HG03280 (cell line): ENCODE measurements around the gene BACE2.

Source experiments
- ATAC-seq: cut with Tn5 transposase; IDR thresholded peaks from one replicate; pipeline ENCODE4 v1.9.1; 2021; ENCODE audit warnings: mild to moderate bottlenecking, moderate library complexity; ENCODE audit not compliant: unreplicated experiment

Gene BACE2

DNA sequence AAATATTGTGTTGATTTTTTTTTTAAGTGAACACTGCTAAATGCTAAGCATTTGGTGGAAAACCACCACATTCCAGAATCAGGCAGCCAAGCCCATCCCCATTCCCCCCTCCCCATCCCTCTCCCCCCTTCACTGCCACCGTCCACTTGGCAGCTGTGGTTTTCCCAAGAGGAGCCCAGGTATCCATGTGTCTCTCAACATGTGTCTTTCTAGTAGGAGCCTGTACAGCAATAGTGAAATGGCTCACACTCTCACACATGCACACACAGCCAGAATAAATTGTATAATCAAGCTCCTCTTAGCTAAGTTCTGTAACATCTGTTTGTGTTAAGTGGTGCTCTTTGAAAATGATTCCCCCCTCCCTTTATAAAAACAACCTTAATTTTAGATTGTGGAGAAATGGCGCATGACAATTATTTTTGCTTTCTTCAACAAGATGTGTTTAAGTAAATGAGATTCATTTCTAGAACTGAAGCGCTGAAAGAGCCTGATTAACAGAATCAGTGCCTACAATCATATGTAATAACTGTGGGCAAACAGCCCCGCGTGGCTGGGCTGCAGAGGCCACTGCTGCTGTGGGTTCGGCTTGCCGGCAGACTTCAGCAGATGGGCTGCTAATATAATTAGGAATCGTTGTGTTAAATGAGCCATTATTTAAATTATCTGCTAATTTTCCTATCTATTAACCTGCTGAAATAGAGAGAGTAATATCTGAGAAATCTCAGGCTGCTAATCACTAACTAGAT lies 43.3 kb downstream of the BACE2 start:
- no peak for ATAC-seq

DNA sequence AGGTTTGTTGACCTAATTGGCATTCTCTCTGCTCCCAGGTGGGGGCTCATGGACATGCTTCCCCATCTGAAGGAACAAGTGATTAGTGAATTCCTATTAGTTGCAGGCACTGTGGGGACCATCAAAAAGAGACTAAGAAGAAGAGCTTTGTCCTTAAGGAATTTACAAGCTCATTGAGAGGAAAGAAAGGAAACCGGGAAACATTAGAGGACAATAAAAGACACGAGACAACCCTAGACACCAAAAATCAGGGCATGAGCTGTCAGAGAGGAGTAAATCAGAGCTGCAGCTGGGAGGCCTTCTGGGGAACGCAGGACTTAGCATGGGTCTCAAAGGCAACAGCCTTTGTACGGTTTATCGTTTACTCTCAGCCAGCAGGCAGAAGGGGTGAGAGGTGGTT lies 45.1 kb downstream of the BACE2 start:
- ATAC-seq: no peak

DNA sequence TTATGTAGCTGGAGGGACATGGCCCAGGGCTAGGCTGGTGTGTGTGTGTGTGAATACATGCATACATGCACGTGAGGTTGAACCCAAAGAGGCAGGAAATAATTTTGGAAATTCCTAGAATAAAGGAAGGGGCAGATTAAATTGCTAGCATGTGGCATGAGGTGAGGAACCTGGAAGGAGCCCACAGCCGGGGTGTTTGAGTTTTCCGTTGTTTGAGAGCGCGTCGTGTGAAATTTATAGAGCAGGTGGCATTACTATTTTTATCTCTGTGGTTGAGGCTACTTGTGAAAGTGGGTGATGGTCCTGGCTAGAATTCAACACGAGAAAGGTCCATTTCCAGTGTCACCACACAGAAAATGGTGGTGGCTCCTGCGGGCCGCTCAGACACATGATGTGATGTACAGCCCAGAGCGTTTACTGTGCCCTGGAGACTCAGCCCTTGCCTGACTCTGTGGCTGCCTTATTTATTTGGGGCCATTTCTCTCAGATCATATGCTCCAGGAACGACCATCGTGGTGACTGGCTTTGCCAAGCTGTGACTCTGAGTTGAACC lies 48.0 kb downstream of the BACE2 start:
- ATAC-seq: no peak

DNA sequence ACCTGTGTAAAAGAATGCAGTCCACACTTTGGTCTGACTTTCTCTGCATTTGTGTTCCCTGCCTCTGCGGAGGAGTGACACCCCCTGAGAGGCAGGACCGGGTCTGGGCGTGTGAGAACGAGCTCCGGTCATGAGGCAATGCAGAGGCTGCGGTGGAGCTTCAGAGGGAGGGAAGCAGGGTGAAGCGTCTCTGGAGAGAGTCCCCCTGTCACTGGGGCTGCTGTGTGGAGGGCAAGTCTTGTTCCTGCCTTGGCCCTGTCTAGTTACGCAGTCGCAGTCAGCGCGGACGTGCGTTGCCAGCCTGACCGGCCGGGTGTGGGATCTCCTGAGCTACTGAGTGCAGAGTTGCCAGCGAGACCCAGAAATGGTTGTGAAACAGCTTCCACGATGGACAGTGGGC lies 48.5 kb downstream of the BACE2 start:
- no peak for ATAC-seq

DNA sequence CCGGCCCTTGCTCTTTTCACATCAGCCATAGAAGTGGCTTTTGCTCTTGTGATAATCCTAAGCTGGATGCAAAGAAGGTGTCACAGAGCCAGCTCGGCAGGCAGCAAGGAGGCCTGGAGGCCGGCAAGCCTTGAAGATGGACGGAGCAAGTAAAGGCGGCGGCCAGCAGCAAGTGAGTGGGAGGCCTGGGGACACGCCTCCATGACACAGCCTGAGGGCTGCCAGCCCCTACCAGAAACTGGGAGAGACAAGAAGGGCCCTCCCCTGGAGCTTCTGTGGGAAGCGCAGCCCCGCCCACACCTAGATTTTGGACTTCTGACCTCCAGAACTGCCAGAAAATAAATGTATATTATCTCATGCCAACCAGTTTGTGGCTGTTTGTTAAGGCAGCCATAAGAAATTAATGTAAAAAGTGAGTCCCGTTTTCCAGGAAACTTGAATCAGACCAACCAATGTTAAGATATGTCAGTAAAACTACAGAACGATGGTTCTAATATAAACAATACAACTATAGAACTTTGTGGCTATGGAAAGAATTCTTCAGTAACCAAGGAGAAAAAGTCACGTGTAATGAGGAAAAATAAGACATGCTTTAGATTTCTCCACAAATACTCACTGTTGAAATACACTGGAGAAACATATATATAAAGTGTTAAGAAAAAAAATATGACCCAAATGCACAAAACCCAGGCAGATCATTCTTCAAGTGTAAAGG lies 49.9 kb downstream of the BACE2 start:
- ATAC-seq: no peak

DNA sequence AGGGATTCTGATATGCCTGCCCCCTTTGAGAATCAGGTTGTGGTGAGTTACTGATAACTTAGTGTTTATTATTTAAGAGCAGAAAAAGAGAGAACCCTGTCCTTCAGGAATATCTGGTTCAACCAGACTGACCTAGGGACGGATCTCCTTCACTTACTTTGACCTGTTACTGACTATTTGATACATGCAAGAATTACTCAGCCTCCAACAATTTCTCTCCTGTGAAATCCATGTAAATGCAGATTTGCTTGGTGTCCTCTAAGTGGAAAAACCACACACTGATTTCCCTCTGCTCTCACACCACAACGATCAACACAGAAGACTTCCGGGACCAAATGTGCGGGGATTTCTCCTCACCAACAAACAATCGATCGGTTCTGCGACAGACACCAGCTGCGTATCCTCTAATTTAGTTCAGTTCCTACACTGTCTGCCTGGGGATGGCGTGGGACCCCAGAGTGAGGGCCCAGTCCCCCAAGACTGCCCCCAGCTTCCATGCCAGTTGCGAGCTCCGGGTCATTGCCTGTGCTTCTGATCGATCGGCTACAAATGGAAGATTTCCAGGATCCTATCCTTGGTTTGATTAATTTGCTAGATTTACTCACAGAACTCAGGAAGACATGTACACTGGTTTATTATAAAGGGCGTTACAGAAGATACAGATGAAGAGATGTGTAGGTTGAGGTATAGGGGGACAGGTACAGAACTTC lies 51.7 kb downstream of the BACE2 start:
- no peak for ATAC-seq

DNA sequence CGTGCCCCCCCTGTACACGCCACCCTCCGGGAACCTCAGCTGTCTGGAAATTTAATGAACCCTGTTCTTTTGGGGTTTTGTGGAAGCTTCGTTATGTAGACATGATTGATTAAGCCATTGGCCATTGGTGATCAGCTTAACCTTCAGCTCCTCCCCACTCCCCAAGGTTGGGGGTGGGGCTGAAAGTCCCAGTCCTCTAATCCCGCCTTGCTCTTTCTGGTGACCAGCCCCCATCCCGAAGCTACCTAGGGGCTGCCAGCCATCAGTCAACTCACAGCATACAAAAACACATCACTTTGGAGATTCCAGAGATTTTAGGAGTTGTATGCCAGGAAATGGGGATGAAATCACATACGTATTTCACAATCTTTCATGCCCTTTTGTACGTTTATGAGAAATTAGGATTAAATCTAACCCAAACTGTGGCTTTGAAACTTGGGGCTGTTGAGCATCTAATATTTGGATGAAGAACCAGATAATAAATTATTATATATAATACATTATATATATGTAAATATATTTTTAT lies 52.3 kb downstream of the BACE2 start:
- ATAC-seq: no peak

DNA sequence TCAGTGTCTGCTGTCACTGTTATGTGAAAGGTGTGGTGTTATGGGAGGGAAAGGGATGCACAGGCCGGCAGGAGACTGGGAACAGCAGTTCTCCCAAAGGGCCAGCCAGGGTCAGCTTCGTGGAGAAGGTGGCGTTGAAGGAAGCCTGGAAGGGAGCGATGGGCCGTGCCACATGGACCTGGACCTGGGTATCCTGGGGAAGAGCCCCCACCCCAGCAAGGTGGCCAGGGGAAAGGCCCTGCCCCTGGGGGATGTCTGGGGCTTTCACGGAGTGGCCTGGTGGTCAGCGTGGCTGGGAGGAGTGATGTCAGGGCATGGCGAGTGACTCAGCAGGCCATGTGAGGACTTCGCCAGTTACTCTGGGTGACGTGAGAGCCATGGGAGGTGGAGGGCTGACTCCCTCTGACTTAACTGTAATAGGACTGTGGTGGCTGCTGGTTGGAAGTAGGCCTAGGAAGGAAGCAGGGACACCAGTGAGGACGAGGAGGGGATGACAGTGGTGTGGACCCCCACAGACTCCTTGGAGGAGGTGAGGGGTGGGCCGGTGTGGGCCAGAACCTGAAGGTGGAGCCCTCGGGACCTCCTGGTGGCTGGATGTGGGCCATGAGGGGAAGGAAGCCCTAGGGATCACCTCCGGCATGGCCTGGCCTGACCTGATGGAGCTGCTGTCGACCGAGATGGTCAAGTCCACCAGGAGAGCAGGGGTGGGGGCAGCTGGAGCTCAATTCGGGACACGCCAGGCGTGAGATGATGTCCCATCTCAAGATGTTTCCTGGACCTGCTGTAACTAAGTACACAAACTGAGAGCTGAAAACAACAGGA lies 54.5 kb downstream of the BACE2 start:
- no peak for ATAC-seq

DNA sequence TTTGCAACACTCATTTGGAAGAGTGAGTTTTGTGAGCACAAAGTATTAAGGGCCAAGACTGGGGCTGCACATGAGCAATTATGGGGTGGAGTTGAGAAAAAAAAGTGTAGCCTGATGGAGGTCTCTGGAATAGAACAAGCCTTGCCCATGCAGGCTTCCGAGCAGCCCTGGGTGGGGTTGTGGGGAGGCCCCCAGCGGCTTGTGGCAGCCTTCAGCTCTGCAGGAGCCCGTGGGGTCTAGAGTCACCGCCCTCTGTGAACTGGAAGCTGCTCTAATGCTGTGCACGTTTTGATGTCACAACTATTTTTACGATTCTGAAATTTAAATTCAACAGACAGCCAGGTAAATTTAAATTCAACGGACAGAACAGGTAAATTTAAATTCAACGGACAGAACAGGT lies 58.9 kb downstream of the BACE2 start:
- no peak for ATAC-seq

DNA sequence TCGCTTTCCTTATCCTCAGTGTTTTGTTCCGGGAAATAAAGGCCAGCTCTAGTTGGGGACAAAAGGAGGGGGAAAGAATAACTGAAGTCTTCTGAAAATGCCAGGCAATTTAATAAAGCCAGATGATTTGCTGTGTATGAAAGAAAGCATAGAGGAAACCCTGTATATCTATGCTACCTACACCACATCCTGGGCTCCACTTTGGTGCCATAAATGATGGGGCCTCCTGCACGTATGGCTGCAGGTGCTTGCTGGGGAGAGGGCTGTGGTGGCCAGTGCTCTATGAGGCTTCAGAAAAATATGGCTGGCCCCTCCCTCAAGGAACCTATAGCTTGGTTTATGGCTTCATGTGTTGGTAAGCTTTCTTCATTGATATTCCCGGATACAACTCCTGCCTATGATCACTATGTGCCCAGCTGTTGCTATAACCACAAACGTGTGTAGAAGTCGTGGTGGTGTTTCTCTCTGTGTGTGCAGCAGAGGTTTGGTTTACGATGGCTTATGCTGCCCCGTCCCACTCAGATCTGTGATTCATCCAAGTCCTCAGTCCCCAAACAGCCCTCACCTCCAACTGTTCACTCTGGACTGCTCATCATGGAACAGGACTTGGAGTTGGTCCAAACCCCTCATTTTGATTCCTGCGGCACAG lies 59.5 kb downstream of the BACE2 start:
- no peak for ATAC-seq

DNA sequence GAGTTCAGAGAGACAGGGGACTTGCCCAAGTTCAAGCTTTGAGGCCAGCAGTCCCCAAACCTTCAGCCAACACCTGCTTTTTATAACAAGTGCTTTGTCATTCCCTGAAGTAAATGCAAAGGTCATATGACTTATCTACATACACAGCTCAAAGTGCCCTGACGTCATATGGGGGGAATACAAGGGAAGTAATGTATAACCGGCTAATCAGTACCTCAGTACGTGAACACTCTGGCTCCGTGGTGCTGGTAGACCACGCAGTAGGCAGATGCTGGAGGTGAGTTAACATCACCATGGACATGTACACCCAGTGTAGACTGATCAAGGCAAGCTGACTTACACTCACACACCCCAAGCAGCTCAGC lies 60.0 kb downstream of the BACE2 start:
- no peak for ATAC-seq

DNA sequence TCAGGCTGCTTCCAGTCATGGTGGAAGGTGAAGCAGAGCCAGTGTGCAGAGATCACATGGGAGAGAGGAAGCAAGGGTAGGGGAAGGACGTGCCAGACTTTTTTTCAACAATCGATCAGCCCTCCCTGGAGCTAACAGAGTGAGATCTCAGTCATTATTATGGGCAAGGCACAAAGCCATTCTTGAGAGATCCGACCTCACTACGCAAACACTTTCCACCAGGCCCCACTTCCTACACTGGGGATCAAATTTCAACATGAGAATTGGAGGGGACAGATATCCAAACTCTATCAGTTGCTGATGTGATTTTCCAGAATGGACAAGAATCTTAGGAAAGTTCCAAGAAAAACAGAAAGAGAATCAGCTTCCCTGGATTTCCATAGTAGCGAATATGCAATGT lies 60.5 kb downstream of the BACE2 start:
- no peak for ATAC-seq

DNA sequence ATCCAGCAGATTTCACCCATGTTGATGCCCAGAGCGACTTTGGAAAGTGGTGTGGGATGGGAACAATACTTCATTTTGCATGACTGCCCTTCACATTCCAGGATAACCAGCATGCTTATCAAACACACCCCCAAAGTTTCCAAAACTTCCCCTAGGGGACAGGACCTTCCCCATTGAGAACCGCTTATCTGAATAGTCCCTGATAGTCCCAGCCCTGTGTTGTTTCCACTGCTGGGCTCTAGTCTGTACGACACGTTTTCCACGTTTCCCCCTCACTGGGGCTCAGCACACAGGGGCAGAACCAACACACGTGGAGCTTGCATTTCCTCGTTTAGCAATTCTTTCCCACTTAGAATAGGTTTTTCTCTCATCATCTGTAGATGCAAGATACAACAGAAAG lies 61.0 kb downstream of the BACE2 start:
- no peak for ATAC-seq

DNA sequence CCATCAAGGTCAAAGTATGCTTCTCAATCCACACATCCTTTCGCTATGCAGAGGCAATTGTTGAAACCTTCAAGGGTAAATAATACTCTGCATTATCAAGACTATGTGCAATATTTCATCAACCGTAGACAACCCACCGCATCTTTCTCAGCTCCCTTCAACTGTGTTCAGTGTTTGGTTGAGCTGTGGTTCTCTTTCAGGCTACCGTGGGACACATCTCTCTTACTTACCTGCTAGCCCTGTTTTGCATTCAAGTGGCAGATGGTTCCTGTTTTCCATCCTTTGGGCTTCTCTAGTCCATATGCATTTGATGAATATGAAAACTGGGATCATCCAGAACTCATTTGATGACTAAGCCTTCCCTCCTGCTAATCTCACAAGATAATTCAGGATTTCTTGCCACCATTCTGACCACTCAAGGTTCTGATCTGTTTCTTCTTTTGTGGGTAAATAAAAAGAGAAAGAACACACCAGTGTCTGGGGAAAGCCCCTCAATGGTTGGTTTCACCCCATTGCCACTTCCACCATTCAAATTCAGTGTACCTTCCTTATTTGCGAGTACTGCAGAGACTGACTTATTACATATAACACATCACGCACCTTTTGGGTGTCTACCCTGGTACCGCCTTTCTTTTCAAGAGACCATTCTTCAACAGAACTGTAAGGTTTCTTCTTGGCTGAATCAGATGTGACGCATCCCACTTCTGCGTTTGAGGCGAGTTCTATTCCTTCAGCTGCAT lies 61.7 kb downstream of the BACE2 start:
- ATAC-seq: no peak

DNA sequence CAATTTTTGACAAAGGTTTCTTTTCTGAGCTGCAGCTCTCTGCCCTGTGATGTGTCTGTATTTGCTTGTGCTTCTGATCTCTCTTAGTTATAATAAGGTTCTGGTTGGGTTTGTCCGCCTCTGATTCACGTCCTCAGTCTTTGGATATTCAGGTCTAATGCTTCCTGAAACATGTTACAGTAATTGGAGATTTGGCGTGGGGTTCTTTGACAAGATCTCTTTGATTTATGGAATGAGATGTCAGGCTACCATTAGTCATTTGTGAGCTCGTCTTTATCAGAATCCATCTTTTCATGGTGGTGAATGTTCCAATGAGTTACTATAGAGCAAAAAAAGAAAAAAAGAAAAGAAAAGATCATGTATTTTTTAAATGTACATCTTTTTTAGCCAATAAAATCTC lies 62.5 kb downstream of the BACE2 start:
- no peak for ATAC-seq

DNA sequence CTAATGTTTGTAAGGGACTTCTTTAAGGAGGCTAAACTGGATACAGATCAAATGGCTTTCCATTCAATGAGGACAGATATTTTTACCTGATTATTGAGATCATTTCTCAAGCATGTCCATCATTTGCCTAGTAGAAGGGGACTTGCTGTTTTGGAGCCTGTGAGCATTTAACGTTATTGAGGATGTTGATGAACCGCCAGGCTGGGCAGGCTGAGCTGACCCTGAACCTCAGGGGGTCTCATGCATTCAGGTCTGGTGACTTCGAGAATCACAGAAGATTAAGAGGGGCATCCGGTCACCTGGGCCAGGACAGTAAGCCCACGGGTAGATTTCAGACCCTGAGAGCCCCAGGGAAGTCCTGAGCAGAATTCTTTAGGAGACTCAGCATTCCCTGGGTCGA lies 63.1 kb downstream of the BACE2 start:
- ATAC-seq: no peak

DNA sequence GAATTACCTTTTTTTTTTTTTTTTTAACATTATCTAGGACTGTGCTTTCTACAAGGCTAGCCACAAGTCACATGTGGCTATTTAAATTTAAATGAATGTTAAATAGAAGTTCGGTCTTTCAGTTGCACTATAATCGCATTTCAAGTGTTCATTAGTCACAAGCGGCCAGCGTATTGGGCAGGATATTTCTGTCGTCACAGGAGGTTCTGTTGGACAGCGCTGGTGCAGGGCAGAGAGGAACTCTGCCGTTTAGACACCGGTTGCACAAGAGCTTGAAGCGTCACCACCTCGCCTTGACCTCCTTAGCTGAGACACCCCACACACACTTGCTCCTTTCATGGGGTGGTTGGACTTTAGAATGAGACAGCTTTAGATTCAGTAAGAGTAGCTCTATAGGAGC lies 64.1 kb downstream of the BACE2 start:
- ATAC-seq: no peak

DNA sequence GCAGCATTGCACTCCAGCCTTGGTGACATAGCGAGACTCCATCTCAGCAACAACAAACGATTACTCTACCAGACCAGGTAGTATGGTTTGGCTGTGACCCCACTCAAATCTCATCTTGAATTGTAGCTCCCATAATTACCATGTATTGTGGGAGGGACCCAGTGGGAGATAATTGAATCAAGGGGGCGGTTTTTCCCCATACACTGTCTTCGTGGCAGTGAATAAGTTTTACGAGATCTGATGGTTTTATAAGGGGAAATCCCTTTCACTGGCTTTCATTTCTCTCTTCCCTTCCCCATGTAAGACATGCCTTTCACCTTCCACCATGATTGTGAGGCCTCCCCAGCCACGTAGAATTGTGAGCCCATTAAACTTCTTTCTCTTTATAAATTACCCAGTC lies 66.0 kb downstream of the BACE2 start:
- ATAC-seq: no peak

DNA sequence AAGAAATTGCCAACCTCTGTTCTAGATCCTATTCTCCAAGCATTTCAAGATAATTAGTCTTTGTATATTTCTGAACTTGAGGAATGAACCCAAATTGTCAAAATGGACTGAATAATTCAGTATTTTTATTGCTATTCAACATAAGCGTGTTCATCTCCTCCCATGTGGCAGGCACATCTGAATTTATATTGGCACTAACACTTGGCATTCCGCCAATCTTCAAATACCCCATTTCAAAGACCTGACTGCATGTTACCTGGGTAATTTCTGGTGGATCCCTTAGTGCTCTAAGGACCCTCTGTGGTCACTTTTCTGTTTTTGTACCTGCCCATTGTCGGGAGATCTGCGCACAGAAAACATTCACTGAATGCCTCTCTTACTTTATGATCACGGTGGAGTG lies 66.6 kb downstream of the BACE2 start:
- ATAC-seq: no peak

DNA sequence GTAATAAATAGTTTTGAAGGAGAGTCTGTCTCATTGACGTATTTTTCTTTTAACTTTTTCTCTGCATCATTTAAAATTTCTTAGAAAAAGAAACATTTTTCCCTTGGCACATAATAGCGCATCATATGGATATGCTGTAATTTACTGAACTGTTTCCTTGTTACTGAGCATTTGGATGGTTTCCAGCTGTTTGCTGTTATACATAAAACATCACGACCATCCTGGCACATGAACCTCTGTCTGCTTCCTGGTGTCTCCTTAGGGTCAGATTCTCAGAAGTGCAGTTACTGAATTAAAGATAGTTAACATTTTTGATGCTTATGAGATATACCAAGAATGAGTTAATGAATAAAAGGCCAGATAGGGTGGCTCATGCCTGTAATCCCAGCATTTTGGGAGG lies 67.2 kb downstream of the BACE2 start:
- ATAC-seq: no peak
